Upper lobe of left lung (tissue), 4 donors: ENCODE data around the gene CADM1.

Experiments
- CTCF ChIP-seq, 6 experiments: fragments of 450-650 bp in 4 of 6; fragments of 200-600 bp in 2 of 6; sonication (generic) in 2 of 6; IDR thresholded peaks; one replicate each; pipeline ENCODE4 v1.5.1; 2016 to 2019; ENCODE audit warnings: antibody characterized with exemption in 6 of 6
- POLR2AphosphoS5 ChIP-seq, 2 donors: sonication (generic); formaldehyde crosslinking; IDR thresholded peaks; one replicate each; pipeline ENCODE4 v1.5.1; 2017; ENCODE audit warnings: antibody characterized with exemption in 2 of 2

GRCh38 chr11:115249061-115249578 lies 255.1 kb downstream of the CADM1 start:
- TF ChIP-seq CTCF (IDR thresholded peaks at IDR 0.05) (no peak), POLR2AphosphoS5 (IDR thresholded peaks at IDR 0.05) (no peak)
